Epithelial cell of proximal tubule (primary cell): ENCODE measurements around the gene DLX4. TPM values are rescaled to one million over a fixed set of nuclear protein-coding genes. Genes with fewer than 3 reads are reported as not detected.

Experiments used
- DNase-seq: peaks from one replicate; pipeline ENCODE4 v3.0.0-alpha.2; 2011; ENCODE audit warnings: low read depth
- H3K4me3 ChIP-seq: 2 replicates; pipeline ENCODE4 v1.5.1; 2011; ENCODE audit warnings: low read depth, mild to moderate bottlenecking, low read length
- CTCF ChIP-seq: conservative IDR thresholded peaks from 2 replicates; pipeline ENCODE4 v1.5.1; 2012; ENCODE audit warnings: low read depth, mild to moderate bottlenecking, low read length
- total RNA-seq: library from RNA; depleted of rRNA; stranded (reverse); fragments of >200 nt; gene quantifications from 2 replicates; pipeline ENCODE4 v1.2.3, GENCODE V29; 2015

The DLX4 gene
- total RNA-seq, 1 donor from 2014 or later, result not detected

GRCh38 chr17:49944273-49944870, 24.6 kb upstream of the DLX4 start:
- DNase-seq, result no peak
- H3K4me3 ChIP-seq, result no peak overlapping the region
- no peak for TF ChIP-seq CTCF

GRCh38 chr17:49946208-49946607, 22.8 kb upstream of the DLX4 start:
- no peak for DNase-seq
- no peak for TF ChIP-seq CTCF
- H3K4me3 ChIP-seq, result no peak overlapping the region

- no peak overlapping the region for H3K4me3 ChIP-seq
- DNase-seq, result no peak
- TF ChIP-seq CTCF, result no peak
Measured at GRCh38 chr17:49946964-49947584, 21.9 kb upstream of the DLX4 start.

GRCh38 chr17:49949634-49950033, 19.4 kb upstream of the DLX4 start:
- TF ChIP-seq CTCF, result no peak
- H3K4me3 ChIP-seq, result no peak overlapping the region
- DNase-seq, result no peak

GRCh38 chr17:49951362-49952082, 17.5 kb upstream of the DLX4 start:
- no peak overlapping the region for H3K4me3 ChIP-seq
- no peak for TF ChIP-seq CTCF
- no peak for DNase-seq

GRCh38 chr17:49952209-49952911, 16.6 kb upstream of the DLX4 start:
- DNase-seq, result no peak

More at GRCh38 chr17:49952209-49952911, 16.6 kb upstream of the DLX4 start:
- H3K4me3 ChIP-seq, result no peak overlapping the region
- peak; percentile 92 for TF ChIP-seq CTCF
